Inflammatory macrophage (primary cell): ENCODE measurements around the gene LMO7.

Experiments used
- DNase-seq, 2 donors: peaks; one replicate each; pipeline ENCODE4 v3.0.0-alpha.2; 2020 to 2022

LMO7 gene

DNA sequence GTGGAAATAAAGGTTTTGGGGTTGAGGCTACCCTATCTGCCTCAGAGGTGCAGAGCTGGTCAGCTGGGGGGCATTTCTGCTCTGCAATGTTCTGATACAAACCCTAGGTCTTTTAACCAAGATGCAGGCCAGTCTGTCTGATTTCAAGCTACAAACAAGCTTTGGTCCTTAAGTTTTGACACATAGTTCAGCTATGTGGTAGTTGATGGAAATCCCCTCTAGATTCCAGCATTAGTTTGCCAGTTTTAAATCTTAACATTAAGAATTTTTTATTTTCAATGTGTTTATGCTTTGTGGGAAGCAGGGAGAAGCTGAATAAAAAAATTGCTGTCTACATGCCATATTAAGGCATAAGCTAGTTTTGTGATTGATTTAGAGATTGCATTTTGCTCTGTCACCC, 225.7 kb downstream of the LMO7 start:
- DNase-seq = no peak

DNA sequence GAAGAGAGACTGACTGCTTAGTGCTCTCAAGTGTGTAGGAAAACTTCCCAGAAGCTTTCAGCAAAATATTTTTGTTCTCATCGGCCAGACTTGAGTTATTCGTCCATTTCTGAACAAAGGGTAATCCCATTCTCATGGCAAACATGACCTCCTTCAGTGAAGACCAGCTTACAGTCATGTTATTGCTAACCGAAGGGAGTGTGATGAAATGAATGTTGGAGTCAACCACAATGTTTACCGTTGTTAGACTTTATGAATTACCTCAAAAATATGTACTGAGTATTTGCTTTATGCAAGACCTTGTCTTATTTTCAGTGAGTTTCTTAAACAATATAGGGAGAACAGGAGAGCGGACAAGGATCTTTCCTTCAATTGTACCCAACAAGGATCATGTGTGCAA, 228.6 kb downstream of the LMO7 start:
- no peak for DNase-seq

DNA sequence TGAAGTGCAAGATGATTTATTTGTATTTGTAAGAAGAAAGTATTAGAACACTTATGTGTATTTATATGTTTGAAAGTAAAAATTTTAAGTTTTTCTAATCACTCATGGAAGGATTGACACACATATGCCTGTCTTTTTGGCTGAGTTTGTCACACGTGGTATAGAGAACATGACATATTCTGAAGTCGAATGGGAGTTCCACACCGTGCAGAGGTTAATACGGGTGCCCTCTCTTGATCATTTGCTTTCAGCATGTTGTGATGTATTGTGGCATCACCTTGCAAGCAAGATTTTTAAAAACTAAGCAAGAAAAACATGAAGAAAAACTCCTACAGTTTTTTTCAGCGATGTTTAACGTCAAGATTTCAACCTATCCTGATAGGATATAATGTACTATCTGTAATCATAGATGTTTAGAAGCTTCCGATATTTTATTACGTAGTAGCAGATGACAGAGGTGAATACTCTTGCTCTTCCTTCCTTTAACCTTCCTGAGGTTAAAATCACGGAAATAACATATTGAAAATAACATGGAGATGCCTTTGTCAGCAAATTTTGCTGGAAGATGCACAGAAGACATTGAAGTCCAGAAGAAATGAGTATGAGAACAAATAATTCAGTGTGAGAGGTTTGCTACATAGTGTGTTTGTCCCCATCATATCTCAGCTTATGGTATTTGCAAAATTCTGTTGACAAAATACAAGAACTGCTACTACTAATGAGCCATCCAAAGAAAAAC, 231.4 kb downstream of the LMO7 start:
- DNase-seq = no peak

DNA sequence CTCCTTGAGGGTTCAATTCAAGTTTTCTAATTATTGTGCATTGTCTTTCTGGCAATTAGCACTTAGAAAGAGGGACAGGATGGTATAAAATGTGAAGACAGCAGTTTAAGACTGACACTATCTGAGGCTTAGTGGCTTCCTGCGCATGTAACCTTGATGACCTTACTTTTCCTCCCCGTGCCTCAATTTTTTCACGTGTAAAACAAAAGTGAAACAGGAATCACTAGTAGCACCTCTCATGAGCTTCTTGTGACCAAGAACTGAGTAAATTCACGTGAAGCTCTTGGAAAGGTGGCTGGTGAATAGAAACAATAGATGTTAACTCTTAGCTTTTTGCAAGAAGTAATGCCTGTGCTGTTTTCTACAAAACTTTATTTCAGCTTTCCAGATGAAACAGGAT, 233.9 kb downstream of the LMO7 start:
- DNase-seq = no peak

DNA sequence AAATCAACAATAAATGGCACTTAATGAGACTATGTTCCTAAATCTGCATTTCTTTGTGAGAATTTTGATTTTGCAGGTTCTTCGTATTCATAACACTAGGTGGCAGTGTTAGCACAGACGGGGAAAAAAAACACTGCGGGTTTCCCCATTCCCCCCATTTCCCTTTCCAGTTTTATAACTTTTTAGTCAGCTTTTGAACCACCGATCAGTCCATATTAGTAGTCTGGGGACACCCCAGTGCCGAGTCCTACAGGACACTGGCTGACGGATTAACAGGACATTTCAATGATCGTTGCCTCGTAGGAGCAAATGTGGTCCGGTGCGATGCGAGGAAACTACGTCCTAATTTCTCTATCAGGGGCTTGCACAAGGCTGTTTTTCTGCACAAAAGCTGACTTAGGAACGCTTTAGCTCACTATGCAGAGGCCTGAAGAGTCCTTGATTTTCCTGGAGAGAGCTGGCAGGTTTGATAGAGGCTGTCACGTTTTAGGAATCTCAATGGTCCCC, 234.3 kb downstream of the LMO7 start:
- DNase-seq = peak; percentile 24 to 32

DNA sequence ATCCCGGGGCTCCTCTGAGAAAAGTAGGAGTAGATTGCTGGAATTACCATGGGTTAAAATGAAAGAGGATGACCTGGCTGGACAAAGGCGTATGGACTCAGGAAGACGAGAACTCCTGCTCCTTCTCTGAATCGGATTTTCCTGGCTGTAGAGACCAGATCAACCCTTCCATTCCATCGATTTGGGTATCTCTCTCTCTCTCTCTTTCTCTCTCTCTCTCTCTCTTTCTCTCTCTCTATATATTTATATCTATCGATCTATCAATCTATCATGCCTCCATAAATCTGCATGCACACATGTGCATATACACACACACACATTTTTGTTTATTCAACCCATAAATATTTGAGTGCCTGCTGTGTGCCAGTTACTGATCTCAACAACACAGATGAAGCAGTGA, 234.9 kb downstream of the LMO7 start:
- DNase-seq = no peak

DNA sequence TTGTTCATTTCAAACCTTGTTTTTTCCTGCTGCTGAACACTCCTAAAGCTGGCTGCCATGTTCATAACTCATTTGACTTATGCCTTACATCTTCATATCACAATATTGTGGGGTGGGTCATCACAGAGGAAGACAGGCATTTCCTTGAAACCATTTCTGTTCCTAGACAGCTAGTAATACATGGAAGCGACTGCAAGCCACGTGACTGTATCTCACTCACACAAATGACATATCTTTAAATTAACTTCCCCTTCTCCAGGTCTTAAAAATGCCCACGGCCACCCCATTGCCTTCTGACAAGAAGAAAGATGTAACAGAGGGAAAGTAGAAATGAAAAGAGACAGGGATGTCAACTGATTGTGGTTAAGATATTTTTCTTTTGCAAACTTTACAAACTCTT, 236.8 kb downstream of the LMO7 start:
- DNase-seq = peak; percentile 54 to 55

DNA sequence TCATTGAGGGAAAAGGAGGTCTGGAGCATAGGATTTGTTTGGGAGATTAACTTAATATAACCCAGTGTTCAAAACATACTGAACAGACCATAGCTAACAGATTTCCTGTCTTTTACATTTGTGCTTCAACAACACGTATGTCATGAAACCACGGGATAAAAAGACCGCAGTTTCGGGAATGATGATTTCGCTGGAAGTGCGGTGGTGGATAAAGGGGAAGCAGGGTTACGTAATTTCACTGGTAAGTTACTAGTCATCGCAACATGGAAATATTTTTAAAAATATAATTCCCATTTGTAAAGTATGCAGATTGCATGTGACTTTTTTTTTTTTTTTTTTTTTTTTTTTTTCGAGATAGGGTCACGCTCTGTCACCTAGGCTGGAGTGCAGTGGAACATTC, 237.4 kb downstream of the LMO7 start:
- DNase-seq = peak; percentile 66

DNA sequence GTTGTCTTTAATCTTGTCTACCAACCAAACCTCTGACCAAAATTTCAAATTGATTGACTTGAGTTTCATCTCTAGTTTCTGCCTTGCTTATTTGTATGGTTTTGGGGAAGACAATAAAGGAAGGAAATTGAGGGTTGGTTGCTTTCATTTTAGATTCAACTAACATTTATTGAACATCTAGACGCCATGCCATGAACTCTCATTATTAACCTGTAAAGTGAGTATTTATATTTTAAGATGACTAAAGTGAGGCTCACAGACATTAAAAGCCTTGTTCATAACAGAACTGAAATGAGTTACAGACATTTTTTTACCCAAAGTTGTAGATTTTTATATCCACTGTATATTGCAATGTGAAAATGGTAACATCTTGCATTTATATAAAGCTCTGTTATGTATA, 239.3 kb downstream of the LMO7 start:
- no peak for DNase-seq

DNA sequence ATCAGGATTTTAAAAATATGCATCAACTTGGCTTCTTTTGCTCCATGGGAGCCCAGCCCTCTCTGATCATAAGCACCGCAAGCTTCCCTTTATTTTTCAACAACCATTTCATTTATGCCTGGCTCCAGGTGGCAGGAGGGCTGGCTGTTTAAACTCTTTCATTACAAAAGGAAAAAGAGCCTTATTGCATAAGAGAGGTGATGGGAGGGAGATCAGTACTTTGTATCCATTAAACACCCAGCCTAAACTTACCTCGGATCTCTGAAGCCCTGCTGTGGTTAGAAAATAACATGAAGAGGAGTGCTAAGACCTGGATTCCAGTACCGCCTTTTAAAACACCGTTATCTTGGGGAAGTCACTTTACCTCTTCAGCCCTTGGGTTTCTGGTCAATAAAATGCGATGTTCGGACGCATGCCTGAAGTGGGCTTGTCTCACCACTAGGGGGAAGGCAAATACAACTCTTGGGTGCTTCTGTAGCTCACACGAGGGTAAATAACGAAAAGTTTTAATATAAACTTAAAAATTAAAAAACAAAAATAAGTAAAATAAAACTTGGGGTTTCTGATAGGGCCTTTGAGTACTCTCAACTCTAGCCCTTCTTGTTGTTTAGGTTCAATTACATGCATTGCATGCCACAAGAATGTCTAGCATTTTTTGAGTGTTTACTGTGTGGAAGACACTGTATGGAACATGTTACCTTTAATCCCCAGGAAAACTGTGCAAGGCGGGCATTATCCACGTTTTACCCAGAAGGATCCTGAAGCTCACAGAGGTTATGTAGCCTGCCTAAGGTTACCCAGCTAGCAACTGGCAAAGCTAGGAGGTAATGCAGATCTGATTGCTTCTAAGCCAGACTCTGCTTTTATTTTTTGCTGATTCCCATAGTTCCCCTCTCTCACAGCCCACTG, 240.3 kb downstream of the LMO7 start:
- DNase-seq = peak; percentile 65 to 72

DNA sequence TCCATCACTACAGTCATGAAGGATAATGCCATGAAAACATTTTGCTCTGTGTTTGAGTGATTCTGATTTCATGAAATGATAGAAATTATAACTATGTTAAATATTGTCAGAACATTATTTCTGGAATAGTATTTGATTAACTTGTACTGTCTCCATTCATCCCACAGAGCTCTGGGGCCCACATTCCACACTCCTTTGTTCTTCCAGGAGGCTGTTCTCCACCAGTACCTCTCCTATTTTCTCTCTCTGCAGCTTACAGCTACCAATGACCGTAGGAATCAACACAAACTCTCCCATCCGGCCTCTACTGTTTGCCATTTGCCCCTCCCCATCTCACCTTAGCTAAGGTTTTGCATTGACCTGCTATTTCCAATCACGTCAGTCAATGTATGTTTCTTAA, 240.9 kb downstream of the LMO7 start:
- DNase-seq = no peak

DNA sequence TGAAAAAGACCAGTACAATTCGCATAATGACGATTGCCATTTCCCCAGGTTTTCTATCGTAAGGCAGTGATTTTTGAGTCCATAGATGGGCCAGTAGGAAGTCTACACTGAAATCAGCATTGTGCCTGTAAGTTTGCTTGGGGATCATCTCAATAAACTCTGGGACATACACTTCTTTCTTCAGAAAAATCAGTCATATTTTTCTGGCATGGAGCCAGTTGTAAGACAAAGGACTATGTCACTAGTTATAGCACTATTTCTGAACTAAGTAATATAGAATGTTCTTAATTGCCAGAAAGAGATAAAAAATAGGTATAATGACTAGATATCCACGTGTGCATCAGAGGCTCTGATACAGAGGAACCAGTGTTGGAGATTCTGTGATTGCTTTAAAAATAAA, 243.5 kb downstream of the LMO7 start:
- DNase-seq = no peak

DNA sequence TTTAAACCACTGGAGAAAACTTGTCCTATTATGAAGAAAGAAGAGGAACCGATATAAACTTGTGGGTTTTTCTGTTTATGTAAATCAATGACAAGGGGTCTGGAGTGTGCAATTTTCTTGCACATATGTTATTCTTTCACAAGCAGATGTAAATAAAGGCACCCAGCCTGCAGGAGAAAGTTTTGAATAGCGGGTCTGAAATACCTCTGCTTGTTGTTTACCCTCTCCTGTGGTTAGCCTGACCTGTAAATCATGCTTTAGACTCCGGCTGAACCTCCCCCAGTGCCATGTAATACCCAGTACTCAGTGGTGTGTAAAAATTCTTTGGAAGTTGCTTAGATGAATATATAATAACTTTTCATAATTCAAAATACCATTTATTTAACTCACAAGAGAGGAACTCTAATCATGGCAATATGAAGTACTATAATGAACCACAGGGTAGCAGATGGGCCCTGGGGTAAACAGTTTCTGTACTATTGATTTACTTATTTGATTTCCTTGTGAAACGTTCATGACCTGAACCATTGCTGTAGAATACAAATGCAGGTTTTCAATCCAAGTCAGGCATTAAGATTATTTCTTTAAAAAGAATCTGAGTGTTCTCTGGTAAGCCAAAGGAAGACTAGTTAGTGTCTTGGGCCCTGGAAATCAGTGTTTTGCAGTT, 245.1 kb downstream of the LMO7 start:
- no peak for DNase-seq

DNA sequence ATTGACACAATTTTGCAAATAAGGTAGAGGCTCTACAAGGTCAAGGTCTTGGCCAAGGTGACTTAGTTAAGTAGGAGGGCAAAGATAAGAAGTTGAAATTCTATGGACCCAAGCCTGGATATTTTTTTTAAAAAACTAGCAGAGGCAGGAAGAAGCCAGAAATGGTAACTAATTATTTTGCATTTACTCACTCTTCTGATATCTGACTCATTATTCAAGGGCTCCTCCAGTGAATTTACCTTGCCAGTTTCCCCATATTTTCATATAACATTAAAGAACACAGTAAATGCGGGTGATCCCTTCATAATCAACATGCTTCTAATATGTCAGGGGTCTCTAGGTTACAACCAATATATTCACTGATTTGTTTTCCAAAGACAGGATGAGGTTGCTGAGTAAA, 246.1 kb downstream of the LMO7 start:
- DNase-seq = no peak

DNA sequence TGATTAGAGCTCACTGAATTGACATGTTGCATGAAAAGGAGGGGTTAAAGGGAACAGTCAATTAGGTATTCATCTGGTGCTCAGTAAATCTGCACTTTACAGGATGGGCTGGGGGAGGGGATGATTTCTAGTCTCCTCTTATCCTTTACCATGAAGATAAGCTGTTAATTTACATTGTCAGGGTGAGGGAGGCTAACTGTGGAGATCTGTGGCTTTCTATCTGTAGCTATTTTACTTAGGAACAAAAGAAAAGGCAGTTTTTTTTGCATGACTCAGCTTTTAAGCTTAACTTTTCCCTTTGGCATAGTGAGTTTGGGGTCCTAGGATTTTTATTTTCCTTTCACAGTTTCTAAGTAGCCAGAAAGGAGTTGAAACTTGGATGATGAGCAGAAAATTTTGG, 253.3 kb downstream of the LMO7 start:
- no peak for DNase-seq

DNA sequence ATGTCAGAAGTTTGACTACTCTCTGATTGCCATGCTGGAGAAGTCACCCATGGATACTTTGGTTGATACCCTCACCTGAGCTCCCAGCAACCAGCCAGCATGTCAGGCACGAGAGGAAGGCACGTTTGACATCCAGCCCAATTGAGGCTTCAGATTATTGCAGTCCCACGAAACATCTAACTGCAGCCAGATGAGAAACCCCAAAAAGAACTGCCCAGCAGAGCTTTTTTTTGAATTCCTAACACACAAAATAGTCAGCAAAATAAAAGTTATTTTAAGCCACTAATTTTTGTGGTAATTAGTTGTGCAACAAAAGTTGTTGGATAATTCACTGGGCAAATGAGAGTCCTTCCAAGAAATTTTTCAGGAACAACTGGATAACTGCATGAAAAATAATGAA, 259.0 kb downstream of the LMO7 start:
- DNase-seq = no peak

DNA sequence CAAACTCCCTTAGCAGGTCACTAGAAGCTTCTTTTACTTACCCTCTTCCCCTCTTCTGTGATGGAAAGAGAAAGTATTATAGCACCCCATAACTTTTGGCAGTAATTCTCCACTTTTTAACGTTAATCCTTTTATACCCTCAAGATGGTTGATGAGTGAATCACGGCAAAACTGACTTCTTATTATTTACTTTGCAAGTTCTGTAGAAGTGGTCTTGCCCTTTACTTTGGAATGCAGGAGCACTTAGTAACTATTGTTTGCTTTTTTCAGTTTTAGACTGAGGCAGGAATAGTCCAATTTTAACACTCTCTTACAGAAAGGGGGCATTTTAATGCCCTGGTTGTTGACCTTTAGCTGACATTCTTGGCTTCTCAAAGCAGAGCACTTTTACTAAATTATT, 260.1 kb downstream of the LMO7 start:
- no peak for DNase-seq

DNA sequence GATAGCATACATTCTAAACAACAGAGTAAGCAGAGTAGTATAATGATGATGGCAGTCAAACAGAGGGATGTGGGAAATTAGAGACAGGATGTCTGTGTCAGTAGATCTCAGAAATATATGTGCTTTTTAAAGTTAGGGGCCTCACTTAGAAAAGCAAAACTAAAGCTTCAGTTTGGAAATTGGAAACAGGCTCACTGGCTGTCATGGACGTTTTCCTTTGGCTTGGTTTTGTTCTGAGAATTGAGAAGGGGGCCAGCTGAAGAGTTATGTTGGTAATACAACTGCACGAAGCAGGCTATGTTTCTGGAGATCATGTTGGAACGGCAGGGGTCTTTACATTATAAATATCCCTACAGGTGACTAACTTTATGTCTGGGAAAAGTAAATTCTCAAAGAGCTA, 261.3 kb downstream of the LMO7 start:
- DNase-seq = no peak

DNA sequence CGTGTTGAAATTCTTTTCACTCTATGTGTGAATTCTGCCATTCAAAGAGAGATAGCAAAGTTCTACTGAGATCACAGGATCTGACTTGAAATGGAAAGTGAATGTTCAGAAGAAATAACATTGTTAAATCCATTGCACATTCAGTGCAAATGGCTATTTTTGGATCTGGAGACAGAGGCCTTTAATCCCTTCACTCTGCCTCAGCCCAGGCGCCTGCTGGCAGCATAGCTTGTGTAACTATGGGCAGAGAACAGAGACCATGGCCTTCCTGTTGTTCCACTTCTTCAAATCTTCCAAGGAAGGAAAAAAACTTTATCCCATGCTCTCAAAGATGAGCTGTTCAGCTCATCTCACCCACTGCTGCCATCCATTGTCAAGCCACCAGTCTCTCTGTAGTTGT, 265.4 kb downstream of the LMO7 start:
- DNase-seq = no peak

DNA sequence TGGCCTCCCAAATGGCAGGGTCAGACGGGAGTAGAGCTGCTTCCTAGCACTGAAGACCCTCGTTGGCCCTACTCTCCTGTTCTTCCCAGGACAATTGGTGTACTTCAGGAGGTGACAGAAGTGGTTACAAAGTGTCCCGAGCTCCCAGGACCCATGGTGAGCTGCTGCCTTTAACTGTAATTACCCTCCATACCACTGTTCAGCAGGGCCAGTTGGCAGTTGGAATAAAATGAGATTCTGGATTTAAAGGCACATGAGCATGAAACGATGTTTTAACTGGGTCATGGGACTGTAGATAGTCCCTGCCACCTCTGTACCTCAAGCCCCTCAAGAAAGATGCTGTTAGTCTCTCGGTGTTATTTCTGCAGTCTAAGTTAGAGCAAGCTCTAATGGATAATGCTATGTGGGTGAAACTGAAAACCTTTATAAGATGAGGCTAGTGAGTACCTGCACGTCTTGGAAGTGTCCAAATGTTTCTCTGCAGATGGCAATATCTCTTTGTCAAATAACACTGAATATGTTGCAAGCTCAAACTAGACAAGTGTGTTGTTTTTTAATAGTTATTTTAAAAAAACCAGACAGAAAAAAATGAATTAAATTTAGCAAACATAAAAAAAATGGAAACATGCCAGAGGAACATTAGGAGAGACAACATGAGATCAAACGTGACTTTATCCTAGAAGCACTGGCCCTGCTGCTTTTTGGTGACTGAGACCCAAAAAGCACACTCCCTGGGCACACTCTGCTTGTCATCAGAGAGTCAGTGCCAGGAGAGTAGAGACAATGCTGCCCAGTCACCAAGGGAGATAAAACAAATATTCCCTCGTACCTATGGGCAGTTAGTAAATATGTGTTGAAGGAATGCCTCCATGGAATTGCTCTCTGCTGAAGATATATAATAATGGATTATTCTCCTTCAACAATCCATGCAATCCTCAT, 266.3 kb downstream of the LMO7 start:
- no peak for DNase-seq

DNA sequence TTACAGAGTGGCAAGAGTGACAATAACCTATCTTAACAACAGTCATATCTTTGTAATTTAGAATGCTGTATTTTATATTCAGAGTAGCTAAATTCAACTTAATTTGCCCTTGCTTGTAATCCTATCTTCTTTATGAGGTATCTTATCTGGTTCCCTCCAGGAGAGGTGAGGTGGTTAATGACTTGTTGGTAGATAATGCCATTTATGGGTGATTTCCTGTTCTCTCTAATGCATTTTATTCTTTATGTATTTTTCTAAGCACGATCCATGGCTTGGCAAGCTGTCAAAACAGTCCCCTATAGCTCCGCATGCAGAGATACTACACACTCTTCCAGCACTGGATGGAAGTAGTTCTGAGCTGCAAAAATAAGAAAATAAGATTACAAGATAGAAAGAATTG, 267.9 kb downstream of the LMO7 start:
- no peak for DNase-seq

DNA sequence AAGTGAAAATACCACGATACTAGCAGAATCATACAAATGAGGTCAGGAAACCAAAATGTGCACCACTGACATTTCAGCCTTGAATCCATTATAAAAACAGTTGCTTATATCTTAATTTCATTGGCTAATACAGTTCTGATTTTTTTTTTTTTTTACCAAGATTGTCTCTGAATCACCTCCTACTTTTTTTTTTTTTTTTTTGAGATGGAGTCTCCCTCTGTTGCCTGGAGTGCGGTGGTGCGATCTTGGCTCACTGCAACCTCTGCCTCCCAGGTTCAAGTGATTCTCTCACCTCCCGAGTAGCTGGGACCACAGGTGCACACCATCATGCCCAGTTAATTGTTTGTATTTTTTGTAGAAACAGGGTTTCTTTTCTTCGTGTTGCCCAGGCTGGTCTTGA, 270.2 kb downstream of the LMO7 start:
- DNase-seq = no peak
